Measurements from ENCODE around the gene ZNF592. TPM values are rescaled to one million over a fixed set of nuclear protein-coding genes. Genes with fewer than 3 reads are reported as not detected.

Gene ZNF592
- total and polyA plus RNA-seq, 2 of the 13 experiments (the other 11 are each of a cell fraction or from before 2014, with no cell fraction given): 8.2 to 9.8 TPM

DNA sequence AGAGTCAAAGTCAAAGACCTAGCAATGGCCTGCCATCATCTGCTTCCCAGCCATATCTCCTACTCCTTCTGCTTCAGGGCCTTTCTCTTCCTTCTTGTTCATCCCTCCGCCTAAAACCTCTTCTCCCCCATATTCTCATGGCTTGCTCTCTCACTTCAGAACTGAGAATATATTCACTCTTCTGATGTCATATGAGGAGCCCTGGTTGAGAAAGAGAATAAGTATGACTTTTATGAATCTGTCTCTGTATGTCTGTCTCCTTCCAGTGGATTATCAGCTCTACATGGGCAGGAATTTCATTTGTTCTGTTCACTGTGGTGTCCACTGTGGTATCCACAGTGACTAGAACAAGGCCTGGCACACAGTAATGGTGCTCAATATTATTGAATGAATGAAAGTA is 11.8 kb downstream of the ZNF592 start:
- Histone ChIP-seq H3K4me3 (replicated peaks in 1 of 3; ENCODE audit: insufficient read depth in 1 of 3, low read depth in 2 of 3, low read length in 3 of 3) (no peak overlapping the region), H4K20me1 (ENCODE audit: insufficient read depth, low read length) (peaks cover 23% of the 10 kb centered on the region; the same call in 1 of the 2 replicates), H3K9ac (ENCODE audit: insufficient read depth, low read depth, low read length) (no peak overlapping the region), H3K4me1 (ENCODE audit: insufficient read depth, low read length) (peaks cover 75% of the 10 kb centered on the region), H3K9me3 (ENCODE audit: low read length) (no peaks in the 10 kb centered on the region), H3K27me3 (ENCODE audit: control insufficient read depth in 1 of 2, insufficient read depth in 2 of 2, low read length in 2 of 2) (no peaks in the 10 kb centered on the region), H3K36me3 (replicated peaks in 1 of 2; ENCODE audit: control insufficient read depth in 1 of 2, insufficient read depth in 2 of 2, low read length in 2 of 2) (peaks cover 0 to 4% of the 10 kb centered on the region in 2 experiments; a peak in 3 of 5 replicates), H3K79me2 (ENCODE audit: insufficient read depth, low read length) (peaks cover 93% of the 10 kb centered on the region), H3K27ac (ENCODE audit: extremely low read length, insufficient read depth, low read length) (no peak overlapping the region), H3K4me2 (ENCODE audit: low read depth, low read length) (no peak overlapping the region), H2AFZ (ENCODE audit: low read length) (no peak overlapping the region)
- intact Hi-C loops (cut with micrococcal nuclease; ENCODE audit: unreplicated experiment) (no loop called here), in situ Hi-C loops (cut with HindIII; ENCODE audit: extremely low pct_ligation_motif_present, low pct_unique_long_range_greater_than_20kb) (no loop called here)
- no TSS peak for BruUV-seq (replicated peaks)
- TF ChIP-seq ZNF572 (CRISPR knock-in tag; IDR thresholded peaks at IDR 0.05): no peak
- TF ChIP-seq ZNF761 (CRISPR knock-in tag; conservative IDR thresholded peaks at IDR 0.05): no peak
- TF ChIP-seq CBX5 (CRISPR knock-in tag; IDR thresholded peaks at IDR 0.05; ENCODE audit: borderline replicate concordance): no peak
- TF ChIP-seq NR3C1 (CRISPR knock-in tag; IDR thresholded peaks at IDR 0.05): no peak
- no peak for TF ChIP-seq HOXA7 (CRISPR knock-in tag; IDR thresholded peaks at IDR 0.05)
- TF ChIP-seq, protein P1, sequence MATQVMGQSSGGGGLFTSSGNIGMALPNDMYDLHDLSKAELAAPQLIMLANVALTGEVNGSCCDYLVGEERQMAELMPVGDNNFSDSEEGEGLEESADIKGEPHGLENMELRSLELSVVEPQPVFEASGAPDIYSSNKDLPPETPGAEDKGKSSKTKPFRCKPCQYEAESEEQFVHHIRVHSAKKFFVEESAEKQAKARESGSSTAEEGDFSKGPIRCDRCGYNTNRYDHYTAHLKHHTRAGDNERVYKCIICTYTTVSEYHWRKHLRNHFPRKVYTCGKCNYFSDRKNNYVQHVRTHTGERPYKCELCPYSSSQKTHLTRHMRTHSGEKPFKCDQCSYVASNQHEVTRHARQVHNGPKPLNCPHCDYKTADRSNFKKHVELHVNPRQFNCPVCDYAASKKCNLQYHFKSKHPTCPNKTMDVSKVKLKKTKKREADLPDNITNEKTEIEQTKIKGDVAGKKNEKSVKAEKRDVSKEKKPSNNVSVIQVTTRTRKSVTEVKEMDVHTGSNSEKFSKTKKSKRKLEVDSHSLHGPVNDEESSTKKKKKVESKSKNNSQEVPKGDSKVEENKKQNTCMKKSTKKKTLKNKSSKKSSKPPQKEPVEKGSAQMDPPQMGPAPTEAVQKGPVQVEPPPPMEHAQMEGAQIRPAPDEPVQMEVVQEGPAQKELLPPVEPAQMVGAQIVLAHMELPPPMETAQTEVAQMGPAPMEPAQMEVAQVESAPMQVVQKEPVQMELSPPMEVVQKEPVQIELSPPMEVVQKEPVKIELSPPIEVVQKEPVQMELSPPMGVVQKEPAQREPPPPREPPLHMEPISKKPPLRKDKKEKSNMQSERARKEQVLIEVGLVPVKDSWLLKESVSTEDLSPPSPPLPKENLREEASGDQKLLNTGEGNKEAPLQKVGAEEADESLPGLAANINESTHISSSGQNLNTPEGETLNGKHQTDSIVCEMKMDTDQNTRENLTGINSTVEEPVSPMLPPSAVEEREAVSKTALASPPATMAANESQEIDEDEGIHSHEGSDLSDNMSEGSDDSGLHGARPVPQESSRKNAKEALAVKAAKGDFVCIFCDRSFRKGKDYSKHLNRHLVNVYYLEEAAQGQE (IDR thresholded peaks at IDR 0.05; ENCODE audit: borderline replicate concordance in 1 of 2, low read depth in 1 of 2, low read length in 2 of 2): no peak
- TF ChIP-seq, protein P2, sequence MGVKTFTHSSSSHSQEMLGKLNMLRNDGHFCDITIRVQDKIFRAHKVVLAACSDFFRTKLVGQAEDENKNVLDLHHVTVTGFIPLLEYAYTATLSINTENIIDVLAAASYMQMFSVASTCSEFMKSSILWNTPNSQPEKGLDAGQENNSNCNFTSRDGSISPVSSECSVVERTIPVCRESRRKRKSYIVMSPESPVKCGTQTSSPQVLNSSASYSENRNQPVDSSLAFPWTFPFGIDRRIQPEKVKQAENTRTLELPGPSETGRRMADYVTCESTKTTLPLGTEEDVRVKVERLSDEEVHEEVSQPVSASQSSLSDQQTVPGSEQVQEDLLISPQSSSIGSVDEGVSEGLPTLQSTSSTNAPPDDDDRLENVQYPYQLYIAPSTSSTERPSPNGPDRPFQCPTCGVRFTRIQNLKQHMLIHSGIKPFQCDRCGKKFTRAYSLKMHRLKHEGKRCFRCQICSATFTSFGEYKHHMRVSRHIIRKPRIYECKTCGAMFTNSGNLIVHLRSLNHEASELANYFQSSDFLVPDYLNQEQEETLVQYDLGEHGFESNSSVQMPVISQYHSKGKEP (CRISPR knock-in tag; IDR thresholded peaks at IDR 0.05): no peak
- TF ChIP-seq, protein P3, sequence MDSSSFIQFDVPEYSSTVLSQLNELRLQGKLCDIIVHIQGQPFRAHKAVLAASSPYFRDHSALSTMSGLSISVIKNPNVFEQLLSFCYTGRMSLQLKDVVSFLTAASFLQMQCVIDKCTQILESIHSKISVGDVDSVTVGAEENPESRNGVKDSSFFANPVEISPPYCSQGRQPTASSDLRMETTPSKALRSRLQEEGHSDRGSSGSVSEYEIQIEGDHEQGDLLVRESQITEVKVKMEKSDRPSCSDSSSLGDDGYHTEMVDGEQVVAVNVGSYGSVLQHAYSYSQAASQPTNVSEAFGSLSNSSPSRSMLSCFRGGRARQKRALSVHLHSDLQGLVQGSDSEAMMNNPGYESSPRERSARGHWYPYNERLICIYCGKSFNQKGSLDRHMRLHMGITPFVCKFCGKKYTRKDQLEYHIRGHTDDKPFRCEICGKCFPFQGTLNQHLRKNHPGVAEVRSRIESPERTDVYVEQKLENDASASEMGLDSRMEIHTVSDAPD (CRISPR knock-in tag; IDR thresholded peaks at IDR 0.05): no peak
- no peak for TF ChIP-seq PHF8 (CRISPR knock-in tag; IDR thresholded peaks at IDR 0.05)
- TF ChIP-seq SP4 (CRISPR knock-in tag; IDR thresholded peaks at IDR 0.05): no peak
- no peak for TF ChIP-seq GPN1 (CRISPR knock-in tag; IDR thresholded peaks at IDR 0.05; ENCODE audit: borderline replicate concordance)
- TF ChIP-seq GTF2F1 (IDR thresholded peaks at IDR 0.05; ENCODE audit: low read length): no peak
- TF ChIP-seq, protein P4, sequence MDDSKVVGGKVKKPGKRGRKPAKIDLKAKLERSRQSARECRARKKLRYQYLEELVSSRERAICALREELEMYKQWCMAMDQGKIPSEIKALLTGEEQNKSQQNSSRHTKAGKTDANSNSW (CRISPR knock-in tag; IDR thresholded peaks at IDR 0.05; ENCODE audit: borderline replicate concordance): no peak
- no peak for TF ChIP-seq U2AF2 (IDR thresholded peaks at IDR 0.05; ENCODE audit: low read depth, low read length)
- DNase-seq (ENCODE audit: low spot score): no peak
- no peak for ATAC-seq
- ChIA-PET CTCF (ENCODE audit: low intra/inter-chr PET ratio, low total read pairs) (no interaction called here), POLR2A (no interaction called here)
- 97% methylated on average over 1 of the region's 1 CpG for WGBS (ENCODE audit: low lambda C conversion rate)
- no peak for FAIRE-seq
